ENCODE results near the gene PTPRU.

PTPRU gene

GRCh38 chr1:29247571-29248273 is 11.4 kb downstream of the PTPRU start:
- DNase-seq: no peak

GRCh38 chr1:29248409-29248808 is 12.1 kb downstream of the PTPRU start:
- no peak for DNase-seq

- DNase-seq: no peak
Measured at GRCh38 chr1:29249170-29249691, 12.9 kb downstream of the PTPRU start.

GRCh38 chr1:29249951-29250581 is 13.7 kb downstream of the PTPRU start:
- no peak for DNase-seq

- no peak for DNase-seq
Measured at GRCh38 chr1:29251164-29252124, 15.1 kb downstream of the PTPRU start.

- DNase-seq: no peak
Measured at GRCh38 chr1:29253180-29253579, 16.9 kb downstream of the PTPRU start.

- DNase-seq: no peak
Measured at GRCh38 chr1:29254346-29254745, 18.0 kb downstream of the PTPRU start.

- no peak for DNase-seq
Measured at GRCh38 chr1:29255134-29255666, 18.9 kb downstream of the PTPRU start.

GRCh38 chr1:29256394-29256793 is 20.1 kb downstream of the PTPRU start:
- no peak for DNase-seq

- DNase-seq: no peak
Measured at GRCh38 chr1:29256979-29257804, 20.9 kb downstream of the PTPRU start.

- DNase-seq: no peak
Measured at GRCh38 chr1:29258189-29258975, 22.1 kb downstream of the PTPRU start.

- DNase-seq: no peak
Measured at GRCh38 chr1:29258976-29259801, 22.9 kb downstream of the PTPRU start.

- DNase-seq: peak; percentile 51
Measured at GRCh38 chr1:29259802-29260441, 23.6 kb downstream of the PTPRU start.

- no peak for DNase-seq
Measured at GRCh38 chr1:29260531-29260930, 24.2 kb downstream of the PTPRU start.

GRCh38 chr1:29264773-29265389 is 28.6 kb downstream of the PTPRU start:
- DNase-seq: no peak

GRCh38 chr1:29266912-29267311 is 30.6 kb downstream of the PTPRU start:
- no peak for DNase-seq

- no peak for DNase-seq
Measured at GRCh38 chr1:29267321-29268070, 31.2 kb downstream of the PTPRU start.

GRCh38 chr1:29269382-29269781 is 33.1 kb downstream of the PTPRU start:
- no peak for DNase-seq

Measured in suppressor macrophage treated with lipopolysaccharide for 4 hours (primary cell).